T-cell (primary cell): Measurements from ENCODE around the gene PTPN11. TPM values are rescaled to one million over a fixed set of nuclear protein-coding genes. Genes with fewer than 3 reads are reported as not detected.
A peak's percentile ranks its signal among the peaks of the same experiment; 100 is the strongest.

Source experiments
- ATAC-seq, 4 experiments: fragments of 200-7000 bp in 3 of 4; fragments of 150-1000 bp in 1 of 4; cut with Tn5 transposase; replicated peaks in 1 of 4; 1 replicate in 3 of 4; 2 replicates in 1 of 4; pipeline ENCODE4 v1.10.0; 2021; ENCODE audit warnings: moderate library complexity in 3 of 4, mild to moderate bottlenecking in 2 of 4, moderate number of reproducible peaks in 1 of 4
- CTCF ChIA-PET, 2 donors: fragments of 300-600 bp; sonication (Branson Sonifier 250); formaldehyde crosslinking; loops; one replicate each; lab custom pipeline; 2022; ENCODE audit warnings: antibody characterized with exemption in 2 of 2; lab: Charles Lee
- POLR2A ChIA-PET, 2 donors: fragments of 300-600 bp; sonication (Branson Sonifier 250); formaldehyde crosslinking; loops; one replicate each; lab custom pipeline; 2022; ENCODE audit warnings: antibody characterized with exemption in 2 of 2; lab: Charles Lee
- DNase-seq, 35 experiments: peaks; one replicate each; pipeline versions ENCODE4 v3.0.0 to v3.0.0-alpha.2; 2013 to 2023
- H3K27ac ChIP-seq: one replicate; pipeline ENCODE4 v1.5.1; 2013; ENCODE audit warnings: low read length
- H3K27me3 ChIP-seq, 2 experiments: replicated peaks in 1 of 2; 1 replicate in 1 of 2; 2 replicates in 1 of 2; pipeline versions ENCODE4 v1.6.1 to v1.7.0; 2013; ENCODE audit warnings: low read length in 1 of 2, mixed read lengths in 1 of 2; ENCODE audit not compliant: control insufficient read depth in 2 of 2, insufficient read depth in 2 of 2; ENCODE audit errors: extremely low read depth in 1 of 2
- H3K36me3 ChIP-seq, 2 donors: 1 replicate in 1 of 2; 2 replicates in 1 of 2; pipeline versions ENCODE4 v1.6.1 to v1.7.0; 2013; ENCODE audit warnings: low read length in 1 of 2; ENCODE audit not compliant: control insufficient read depth in 2 of 2, insufficient read depth in 1 of 2; ENCODE audit errors: extremely low read depth in 1 of 2
- H3K4me1 ChIP-seq, 2 experiments: 1 replicate in 1 of 2; 2 replicates in 1 of 2; pipeline versions ENCODE4 v1.6.1 to v1.7.0; 2013; ENCODE audit warnings: low read length in 2 of 2, mixed read lengths in 1 of 2; ENCODE audit not compliant: insufficient read depth in 2 of 2, control insufficient read depth in 1 of 2; ENCODE audit errors: extremely low read depth in 1 of 2
- H3K4me3 ChIP-seq, 2 donors: 1 replicate in 1 of 2; 2 replicates in 1 of 2; pipeline versions ENCODE4 v1.5.1 to v1.7.0; 2013; ENCODE audit warnings: mild to moderate bottlenecking in 2 of 2, low read length in 1 of 2, moderate library complexity in 1 of 2; ENCODE audit not compliant: control insufficient read depth in 1 of 2; ENCODE audit errors: extremely low read depth in 1 of 2
- H3K9me3 ChIP-seq: 2 replicates; pipeline ENCODE4 v1.7.0; 2013
- H3K27ac Mint-ChIP-seq, 2 donors: one replicate each; pipeline ENCODE4 v1.8.0; 2020 to 2021; ENCODE audit warnings: mild to moderate bottlenecking in 2 of 2, mixed read lengths in 2 of 2
- H3K27me3 Mint-ChIP-seq, 2 donors: one replicate each; pipeline ENCODE4 v1.8.0; 2021 to 2022; ENCODE audit warnings: mixed read lengths in 2 of 2
- H3K36me3 Mint-ChIP-seq: one replicate; pipeline ENCODE4 v1.8.0; 2021; ENCODE audit warnings: mixed read lengths
- H3K4me1 Mint-ChIP-seq, 3 donors: one replicate each; pipeline ENCODE4 v1.8.0; 2020 to 2022; ENCODE audit warnings: mixed read lengths in 3 of 3, mild to moderate bottlenecking in 1 of 3
- H3K4me3 Mint-ChIP-seq, 3 donors: one replicate each; pipeline ENCODE4 v1.8.0; 2020 to 2022; ENCODE audit warnings: mild to moderate bottlenecking in 3 of 3, mixed read lengths in 3 of 3, moderate library complexity in 3 of 3
- H3K9me3 Mint-ChIP-seq, 3 donors: one replicate each; pipeline ENCODE4 v1.8.0; 2020 to 2022; ENCODE audit warnings: mixed read lengths in 3 of 3
- WGBS: methylation state at CpG from one replicate; pipeline ENCODE4 v1.1.5; 2013; ENCODE audit warnings: missing lambda C conversion rate; ENCODE audit not compliant: insufficient coverage; 5-methylcytosine and 5-hydroxymethylcytosine counted together
- total RNA-seq, 35 experiments: library from RNA in 6 of 35; stranded (reverse) in 6 of 35; fragments of 120-200 nt in 1 of 35; gene quantifications; one replicate each; pipeline versions ENCODE4 v1.2.1 to v1.2.4 and lab custom pipeline; 2013 to 2026

PTPN11 gene
- total RNA-seq, 5 donors from 2014 or later (not counting 1 experiment from before 2014, with no cell fraction given) = 48.7 to 55.5 (median 53.2) TPM

DNA sequence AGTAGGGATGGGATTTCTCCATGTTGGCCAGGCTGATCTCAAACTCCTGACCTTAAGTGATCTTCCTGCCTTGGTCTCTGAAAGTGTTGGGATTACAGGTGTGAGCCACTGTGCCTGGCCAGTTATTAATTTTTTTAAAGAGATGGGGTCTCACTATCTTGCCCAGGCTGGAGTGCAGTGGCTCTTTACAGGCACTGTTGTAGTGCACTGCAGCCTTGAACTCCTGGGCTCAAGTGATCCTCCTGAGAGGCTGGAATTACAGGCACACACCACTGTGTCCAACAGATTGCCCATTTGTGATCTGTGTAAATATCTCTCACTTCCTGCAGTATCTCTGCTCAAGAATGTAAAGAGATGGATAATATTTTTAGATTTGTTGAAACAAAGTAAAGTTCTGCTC lies 45.9 kb downstream of the PTPN11 start:
- POLR2A ChIA-PET = no interaction called here
- H3K27me3 Mint-ChIP-seq = no peaks in the 10 kb centered on the region

DNA sequence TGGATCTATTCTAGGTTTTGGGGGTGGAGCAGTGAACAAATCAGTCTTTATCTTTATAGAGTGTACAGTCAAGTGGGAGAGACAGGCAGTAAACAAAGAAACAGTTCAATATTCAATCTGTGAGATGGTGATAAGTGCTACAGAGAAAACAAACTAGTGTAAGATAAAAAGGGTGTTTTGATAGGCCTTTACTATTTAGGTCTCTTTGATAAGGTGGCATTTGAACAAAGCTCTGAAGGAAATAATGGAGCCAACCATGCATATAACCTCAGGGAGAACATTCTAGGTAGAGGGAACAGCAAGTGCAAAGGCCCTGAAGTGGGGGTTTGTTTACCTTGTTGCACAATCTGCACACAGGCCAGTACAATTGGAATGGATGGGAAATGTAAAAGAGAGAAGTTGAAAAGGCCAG lies 47.3 kb downstream of the PTPN11 start:
- ChIA-PET CTCF (no interaction called here), POLR2A (no interaction called here)
- Mint-ChIP-seq H3K4me3 (no peak overlapping the region), H3K9me3 (no peaks in the 10 kb centered on the region), H3K4me1 (peaks cover 7 to 10% (median 8%) of the 10 kb centered on the region in 3 donors), H3K27ac (no peak overlapping the region), H3K27me3 (no peaks in the 10 kb centered on the region), H3K36me3 (peaks cover 36% of the 10 kb centered on the region)
- H3K9me3 ChIP-seq = no peaks in the 10 kb centered on the region
- ATAC-seq = no peak
- no peak for DNase-seq
- no peaks in the 10 kb centered on the region for H3K4me1 ChIP-seq
- H3K4me3 ChIP-seq = no peak overlapping the region
- peaks cover 0 to 19% of the 10 kb centered on the region in 2 donors for H3K36me3 ChIP-seq
- no peak overlapping the region for H3K27ac ChIP-seq
- H3K27me3 ChIP-seq = no peaks in the 10 kb centered on the region

More for the DNA sequence above, 45.9 kb downstream of the PTPN11 start:
- no peaks in the 10 kb centered on the region for H3K4me1 ChIP-seq
- Mint-ChIP-seq H3K9me3 (no peaks in the 10 kb centered on the region), H3K4me1 (peaks cover 5 to 10% (median 9%) of the 10 kb centered on the region in 3 donors), H3K36me3 (peaks cover 38% of the 10 kb centered on the region), H3K4me3 (no peak overlapping the region), H3K27ac (no peak overlapping the region)
- CTCF ChIA-PET = no interaction called here
- ATAC-seq = no peak
- no peak for DNase-seq
- H3K36me3 ChIP-seq = peaks cover 0 to 12% of the 10 kb centered on the region in 2 donors
- H3K4me3 ChIP-seq = no peak overlapping the region
- H3K9me3 ChIP-seq = no peaks in the 10 kb centered on the region
- no peak overlapping the region for H3K27ac ChIP-seq
- H3K27me3 ChIP-seq = no peaks in the 10 kb centered on the region

DNA sequence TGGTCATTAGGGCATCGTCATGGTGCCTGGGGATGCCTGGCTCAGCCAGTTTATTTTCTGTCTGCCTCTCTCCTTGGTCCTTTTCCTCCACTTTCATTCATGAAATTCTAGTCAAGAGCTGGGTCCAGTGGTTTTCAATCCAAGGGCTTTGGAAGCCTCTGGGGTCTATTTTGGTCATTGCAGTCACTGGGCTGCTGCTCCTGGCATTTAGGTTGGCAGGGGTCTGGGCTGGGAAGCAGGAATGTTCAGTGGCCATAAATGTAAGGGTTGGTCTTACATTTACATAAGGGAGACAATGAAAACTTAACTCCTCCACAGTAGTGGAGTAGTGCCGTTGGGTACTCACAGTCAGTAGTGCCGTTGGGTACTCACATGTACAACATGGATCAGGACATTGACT lies 48.1 kb downstream of the PTPN11 start:
- no peak overlapping the region for H3K27ac Mint-ChIP-seq
- H3K27me3 Mint-ChIP-seq = no peaks in the 10 kb centered on the region
- H3K27ac ChIP-seq = no peak overlapping the region
- H3K9me3 ChIP-seq = no peaks in the 10 kb centered on the region
- H3K4me3 Mint-ChIP-seq = no peak overlapping the region
- DNase-seq = no peak
- no peak for ATAC-seq
- no peaks in the 10 kb centered on the region for H3K27me3 ChIP-seq
- peaks cover 7 to 14% (median 8%) of the 10 kb centered on the region in 3 donors for H3K4me1 Mint-ChIP-seq
- POLR2A ChIA-PET = no interaction called here
- peaks cover 34% of the 10 kb centered on the region for H3K36me3 Mint-ChIP-seq
- 100% methylated on average over 3 of the region's 3 CpGs for WGBS
- peaks cover 0 to 19% of the 10 kb centered on the region in 2 donors for H3K36me3 ChIP-seq
- no peaks in the 10 kb centered on the region for H3K4me1 ChIP-seq
- H3K9me3 Mint-ChIP-seq = no peaks in the 10 kb centered on the region
- CTCF ChIA-PET = no interaction called here
- H3K4me3 ChIP-seq = no peak overlapping the region

DNA sequence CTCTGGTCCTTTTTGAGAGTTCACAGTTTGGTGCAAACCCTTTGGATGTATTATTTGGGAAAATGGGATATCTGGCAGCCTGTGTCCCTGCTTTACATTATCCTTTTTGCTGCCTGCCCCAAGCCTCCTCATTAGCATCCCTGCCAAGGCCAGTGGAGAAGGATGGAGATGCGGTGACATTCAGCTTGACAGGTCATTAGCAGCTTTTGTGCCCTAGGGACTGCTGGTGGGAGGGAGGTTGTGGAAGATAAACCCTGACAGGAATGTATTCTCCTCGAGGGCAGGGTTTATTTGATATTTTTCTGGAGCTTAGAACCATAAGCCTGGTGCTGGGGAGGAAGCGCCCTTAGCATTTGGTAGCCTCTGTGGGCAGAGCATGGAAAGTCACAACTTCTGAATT lies 49.3 kb downstream of the PTPN11 start:
- Histone ChIP-seq H3K9me3 (no peaks in the 10 kb centered on the region), H3K27me3 (no peaks in the 10 kb centered on the region), H3K4me1 (no peaks in the 10 kb centered on the region), H3K36me3 (peaks cover 0 to 24% of the 10 kb centered on the region in 2 donors), H3K27ac (no peak overlapping the region), H3K4me3 (no peak overlapping the region)
- CTCF ChIA-PET = no interaction called here
- Mint-ChIP-seq H3K9me3 (no peaks in the 10 kb centered on the region), H3K27me3 (no peaks in the 10 kb centered on the region), H3K4me1 (peaks cover 7 to 14% (median 8%) of the 10 kb centered on the region in 3 donors), H3K4me3 (no peak overlapping the region), H3K27ac (no peak overlapping the region), H3K36me3 (peaks cover 43% of the 10 kb centered on the region)
- DNase-seq (no peak), ATAC-seq (no peak)
- 79% methylated on average over 2 of the region's 3 CpGs for WGBS
- POLR2A ChIA-PET = no interaction called here

- Mint-ChIP-seq H3K4me3 (no peak overlapping the region), H3K27me3 (no peaks in the 10 kb centered on the region), H3K4me1 (peaks cover 0 to 9% (median 0%) of the 10 kb centered on the region in 3 donors), H3K9me3 (no peaks in the 10 kb centered on the region), H3K27ac (no peak overlapping the region), H3K36me3 (peaks cover 45% of the 10 kb centered on the region)
- ATAC-seq = no peak
- Histone ChIP-seq H3K4me3 (no peak overlapping the region), H3K9me3 (no peaks in the 10 kb centered on the region), H3K36me3 (peaks cover 8 to 54% of the 10 kb centered on the region in 2 donors), H3K4me1 (no peaks in the 10 kb centered on the region), H3K27me3 (no peaks in the 10 kb centered on the region), H3K27ac (no peak overlapping the region)
- no CpG with 5 or more reads among the region's 4 CpGs for WGBS
- ChIA-PET CTCF (no interaction called here), POLR2A (no interaction called here)
- peak in 1 of 35 experiments; percentile 4 for DNase-seq
Observed at GRCh38 chr12:112473056-112473455, 54.3 kb downstream of the PTPN11 start.

DNA sequence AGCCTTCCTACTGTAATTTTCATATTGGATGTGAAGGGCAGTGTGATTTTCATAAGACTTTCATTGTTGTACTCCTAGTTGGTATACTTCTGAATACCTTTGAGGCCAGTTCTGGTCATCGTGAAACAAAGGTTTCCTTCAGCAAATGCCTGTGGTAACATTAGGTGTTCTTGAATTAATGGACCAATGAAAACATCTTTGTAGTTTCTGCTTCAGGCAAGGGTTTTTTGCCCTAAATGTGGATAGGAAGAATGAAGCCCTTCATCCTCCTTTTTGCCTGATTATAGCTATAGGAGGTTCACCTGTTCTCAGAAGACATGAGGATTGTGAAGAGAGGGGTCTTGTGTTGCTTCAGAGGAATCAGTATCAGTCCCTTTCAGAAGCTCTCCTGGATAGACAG lies 60.7 kb downstream of the PTPN11 start:
- ATAC-seq = no peak
- Mint-ChIP-seq H3K9me3 (no peaks in the 10 kb centered on the region), H3K4me1 (no peaks in the 10 kb centered on the region), H3K36me3 (peaks cover 79% of the 10 kb centered on the region), H3K4me3 (no peak overlapping the region), H3K27ac (no peak overlapping the region), H3K27me3 (no peaks in the 10 kb centered on the region)
- Histone ChIP-seq H3K4me1 (no peaks in the 10 kb centered on the region), H3K9me3 (no peaks in the 10 kb centered on the region), H3K36me3 (peaks cover 12 to 79% of the 10 kb centered on the region in 2 donors), H3K27ac (no peak overlapping the region), H3K27me3 (no peaks in the 10 kb centered on the region), H3K4me3 (no peak overlapping the region)
- ChIA-PET CTCF (no interaction called here), POLR2A (no interaction called here)
- 100% methylated on average over 1 of the region's 1 CpG for WGBS
- DNase-seq = no peak

DNA sequence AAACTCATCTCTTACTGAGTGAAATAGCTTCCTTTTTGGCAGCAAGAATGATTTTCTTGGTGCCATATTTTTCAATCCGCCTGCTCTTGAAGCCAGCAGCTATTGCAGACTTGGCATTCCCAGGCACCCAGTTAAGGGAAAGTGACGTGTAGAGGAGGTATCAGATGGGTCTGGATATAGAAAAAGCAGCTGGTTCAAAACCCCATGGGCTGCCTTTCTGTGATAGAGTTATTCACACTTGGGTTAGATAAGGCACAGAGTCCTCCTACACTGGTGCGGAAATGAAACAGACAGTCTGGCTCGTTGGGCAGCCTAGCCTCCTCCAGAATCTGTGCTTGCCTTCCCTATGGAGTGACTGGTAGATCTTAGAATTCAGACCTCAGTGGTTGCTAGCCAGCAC lies 62.2 kb downstream of the PTPN11 start:
- Mint-ChIP-seq H3K4me3 (no peak overlapping the region), H3K36me3 (peaks cover 79% of the 10 kb centered on the region), H3K4me1 (no peaks in the 10 kb centered on the region), H3K27ac (no peak overlapping the region), H3K27me3 (no peaks in the 10 kb centered on the region), H3K9me3 (no peaks in the 10 kb centered on the region)
- Histone ChIP-seq H3K27ac (no peak overlapping the region), H3K36me3 (peaks cover 14 to 71% of the 10 kb centered on the region in 2 donors), H3K9me3 (no peaks in the 10 kb centered on the region), H3K27me3 (no peaks in the 10 kb centered on the region), H3K4me1 (no peaks in the 10 kb centered on the region), H3K4me3 (no peak overlapping the region)
- POLR2A ChIA-PET = interaction anchor here (0.6 kb wide), 2 partner anchors 11 to 1641 kb away, joined by 3 to 5 read pairs; no protein-coding TSS in a partner anchor
- ATAC-seq (no peak), DNase-seq (no peak)
- CTCF ChIA-PET = no interaction called here
- no CpG with 5 or more reads among the region's 4 CpGs for WGBS
